Transverse colon (tissue), 3 donors: ENCODE measurements around the gene CRELD2.

Source experiments
- CTCF ChIP-seq, 5 experiments: fragments of 200-600 bp in 3 of 5; fragments of 450-650 bp in 2 of 5; sonication (generic) in 3 of 5; IDR thresholded peaks; 1 replicate in 2 of 5; 2 replicates in 3 of 5; pipeline ENCODE4 v1.5.1; 2016 to 2017; ENCODE audit warnings: antibody characterized with exemption in 5 of 5, inconsistent platforms in 3 of 5, mild to moderate bottlenecking in 2 of 5, moderate library complexity in 1 of 5
- POLR2A ChIP-seq: fragments of 450-650 bp; IDR thresholded peaks from one replicate; pipeline ENCODE4 v1.6.1; 2016; ENCODE audit warnings: antibody characterized with exemption, mild to moderate bottlenecking, moderate library complexity

GRCh38 chr22:49951678-49951985 is 33.2 kb downstream of the CRELD2 start:
- TF ChIP-seq CTCF (IDR thresholded peaks at IDR 0.05) (no peak), POLR2A (no peak)
